WI38 (cell line): ENCODE results near the gene DECR2.

Experiments used
- H3K4me3 ChIP-seq: 2 replicates; pipeline ENCODE4 v1.5.1; 2011; ENCODE audit warnings: low read depth, mild to moderate bottlenecking, control low read depth, low read length
- TF ChIP-seq, protein P1 (sequence below): IDR thresholded peaks from 2 replicates; pipeline ENCODE4 v1.5.1; 2012; ENCODE audit warnings: low read depth, mild to moderate bottlenecking, control low read depth, low read length

Gene DECR2

DNA sequence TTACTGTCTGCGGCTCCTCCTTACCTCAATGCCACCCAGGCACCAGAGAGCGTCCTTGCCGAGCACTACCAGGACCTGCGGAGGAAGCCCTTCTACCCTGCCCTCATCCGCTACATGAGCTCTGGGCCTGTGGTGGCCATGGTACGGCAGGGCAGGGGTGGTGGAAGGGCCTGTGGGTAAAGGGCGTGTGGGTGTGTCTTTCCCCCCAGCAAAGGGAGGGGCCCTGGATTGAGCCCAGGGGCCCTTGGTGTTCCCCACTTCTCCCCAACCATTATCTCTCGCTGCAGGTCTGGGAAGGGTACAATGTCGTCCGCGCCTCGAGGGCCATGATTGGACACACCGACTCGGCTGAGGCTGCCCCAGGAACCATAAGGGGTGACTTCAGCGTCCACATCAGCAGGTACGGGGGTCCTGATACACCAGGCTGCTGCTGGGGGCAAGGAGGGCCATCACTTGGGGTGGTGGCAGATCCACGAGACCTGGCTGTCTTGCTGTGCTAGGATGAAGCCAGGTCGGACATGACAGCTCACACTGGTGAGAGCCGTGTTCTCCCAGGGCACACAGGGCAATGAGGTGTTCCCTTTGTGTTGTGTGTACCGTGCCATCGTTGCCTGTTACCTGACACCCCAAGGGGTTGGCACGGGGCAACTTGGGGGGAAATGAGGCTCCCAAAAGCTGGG, 2.2 kb upstream of the DECR2 start:
- TF ChIP-seq, protein P1, sequence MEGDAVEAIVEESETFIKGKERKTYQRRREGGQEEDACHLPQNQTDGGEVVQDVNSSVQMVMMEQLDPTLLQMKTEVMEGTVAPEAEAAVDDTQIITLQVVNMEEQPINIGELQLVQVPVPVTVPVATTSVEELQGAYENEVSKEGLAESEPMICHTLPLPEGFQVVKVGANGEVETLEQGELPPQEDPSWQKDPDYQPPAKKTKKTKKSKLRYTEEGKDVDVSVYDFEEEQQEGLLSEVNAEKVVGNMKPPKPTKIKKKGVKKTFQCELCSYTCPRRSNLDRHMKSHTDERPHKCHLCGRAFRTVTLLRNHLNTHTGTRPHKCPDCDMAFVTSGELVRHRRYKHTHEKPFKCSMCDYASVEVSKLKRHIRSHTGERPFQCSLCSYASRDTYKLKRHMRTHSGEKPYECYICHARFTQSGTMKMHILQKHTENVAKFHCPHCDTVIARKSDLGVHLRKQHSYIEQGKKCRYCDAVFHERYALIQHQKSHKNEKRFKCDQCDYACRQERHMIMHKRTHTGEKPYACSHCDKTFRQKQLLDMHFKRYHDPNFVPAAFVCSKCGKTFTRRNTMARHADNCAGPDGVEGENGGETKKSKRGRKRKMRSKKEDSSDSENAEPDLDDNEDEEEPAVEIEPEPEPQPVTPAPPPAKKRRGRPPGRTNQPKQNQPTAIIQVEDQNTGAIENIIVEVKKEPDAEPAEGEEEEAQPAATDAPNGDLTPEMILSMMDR, result no peak
- no peak overlapping the region for H3K4me3 ChIP-seq

DNA sequence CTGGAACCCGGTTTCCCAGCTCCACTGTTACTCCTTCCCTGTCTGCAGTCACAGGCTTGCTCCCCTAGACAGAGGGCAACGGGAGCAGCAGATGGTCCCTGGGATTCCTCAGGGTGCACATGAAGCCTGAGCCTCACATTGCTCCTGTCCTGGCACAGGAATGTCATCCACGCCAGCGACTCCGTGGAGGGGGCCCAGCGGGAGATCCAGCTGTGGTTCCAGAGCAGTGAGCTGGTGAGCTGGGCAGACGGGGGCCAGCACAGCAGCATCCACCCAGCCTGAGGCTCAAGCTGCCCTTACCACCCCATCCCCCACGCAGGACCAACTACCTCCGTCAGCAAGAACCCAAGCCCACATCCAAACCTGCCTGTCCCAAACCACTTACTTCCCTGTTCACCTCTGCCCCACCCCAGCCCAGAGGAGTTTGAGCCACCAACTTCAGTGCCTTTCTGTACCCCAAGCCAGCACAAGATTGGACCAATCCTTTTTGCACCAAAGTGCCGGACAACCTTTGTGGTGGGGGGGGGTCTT, 1.6 kb upstream of the DECR2 start:
- TF ChIP-seq, protein P1, result no peak
- H3K4me3 ChIP-seq, result peak overlapping the region; percentile 81

DNA sequence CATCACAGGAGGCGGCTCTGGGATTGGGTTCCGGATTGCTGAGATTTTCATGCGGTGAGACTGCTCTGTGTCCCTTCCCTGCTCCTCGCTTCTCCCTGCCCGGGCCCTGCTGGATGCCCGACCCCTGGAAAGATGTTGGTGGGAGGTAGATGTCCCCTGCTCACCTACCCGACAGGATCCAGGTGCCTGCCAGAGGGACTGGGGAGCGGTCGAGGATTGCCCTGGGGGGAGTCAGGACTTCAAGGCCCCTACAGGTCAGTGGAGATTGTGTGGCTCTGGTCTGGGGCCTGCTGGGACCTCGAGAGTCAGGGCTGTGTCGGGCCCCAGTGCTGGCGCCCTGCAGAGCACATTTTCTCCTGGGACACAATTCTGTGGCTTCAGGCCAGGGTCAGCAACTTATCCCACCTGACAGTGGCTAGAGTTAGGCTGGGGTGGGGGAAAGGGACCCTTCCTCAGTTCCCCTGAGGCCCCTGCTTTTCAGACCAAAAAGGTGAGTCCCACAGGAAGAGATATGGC, 3.3 kb downstream of the DECR2 start:
- no peak overlapping the region for H3K4me3 ChIP-seq
- TF ChIP-seq, protein P1, result no peak

DNA sequence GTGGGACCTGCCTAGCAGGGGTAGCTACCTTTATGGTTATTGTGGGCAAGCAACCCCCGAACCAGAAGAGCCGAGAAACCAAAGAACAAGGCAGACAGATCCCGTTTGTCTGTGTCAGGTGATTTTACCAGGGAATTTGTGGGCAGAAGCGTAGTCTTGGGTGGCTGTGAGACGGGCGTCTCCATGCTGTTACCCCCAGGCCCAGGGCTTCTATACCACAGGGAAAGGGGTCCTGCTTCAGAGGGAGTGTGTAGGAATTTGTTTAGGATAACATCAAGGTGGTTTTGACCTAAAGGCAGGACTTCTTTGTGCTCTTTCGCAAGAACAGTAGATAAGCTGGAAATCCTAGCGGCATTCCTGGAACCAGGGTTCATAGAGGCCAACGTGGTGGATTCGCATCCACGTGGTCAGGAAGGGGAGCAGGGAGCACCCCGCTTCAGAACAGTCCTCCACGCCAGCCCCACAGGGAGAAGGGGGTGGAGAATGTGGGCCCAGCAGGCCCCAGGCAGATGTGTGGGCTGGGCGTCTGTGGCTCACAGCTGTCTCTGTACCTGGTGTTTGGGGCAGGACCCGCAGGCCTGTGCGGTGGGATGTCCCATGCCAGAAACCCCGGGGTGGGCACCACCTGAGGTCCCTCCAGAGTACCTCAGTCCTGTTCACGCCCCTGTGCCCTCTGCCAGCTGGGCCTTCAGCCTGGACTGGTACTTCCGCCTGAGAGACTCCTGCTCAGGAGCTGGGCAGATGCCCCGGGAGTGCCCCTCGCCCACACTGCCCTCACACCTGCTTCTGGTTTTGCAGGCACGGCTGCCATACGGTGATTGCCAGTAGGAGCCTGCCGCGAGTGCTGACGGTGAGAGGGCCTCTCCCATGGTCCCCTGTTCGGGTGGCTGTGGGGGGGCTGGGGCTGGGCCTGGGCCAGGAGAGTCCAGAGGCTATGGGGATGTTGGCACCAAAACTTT, 4.1 kb downstream of the DECR2 start:
- TF ChIP-seq, protein P1, result no peak
- no peak overlapping the region for H3K4me3 ChIP-seq

DNA sequence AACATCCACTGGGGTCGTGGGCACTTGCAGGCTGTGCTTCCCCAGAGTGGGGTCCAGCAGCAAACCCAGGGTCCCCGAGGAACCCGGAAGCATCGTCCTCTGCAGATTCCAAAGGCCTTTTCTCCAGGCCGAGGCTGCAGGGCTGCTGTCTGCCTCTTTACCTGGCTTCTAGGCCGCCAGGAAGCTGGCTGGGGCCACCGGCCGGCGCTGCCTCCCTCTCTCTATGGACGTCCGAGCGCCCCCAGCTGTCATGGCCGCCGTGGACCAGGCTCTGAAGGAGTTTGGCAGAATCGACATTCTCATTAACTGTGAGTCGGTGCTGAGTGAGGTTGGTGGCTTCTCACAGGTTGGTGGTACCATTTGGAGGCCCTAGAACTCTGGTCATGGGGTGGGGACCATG, 5.6 kb downstream of the DECR2 start:
- TF ChIP-seq, protein P1, result no peak
- H3K4me3 ChIP-seq, result no peak overlapping the region

DNA sequence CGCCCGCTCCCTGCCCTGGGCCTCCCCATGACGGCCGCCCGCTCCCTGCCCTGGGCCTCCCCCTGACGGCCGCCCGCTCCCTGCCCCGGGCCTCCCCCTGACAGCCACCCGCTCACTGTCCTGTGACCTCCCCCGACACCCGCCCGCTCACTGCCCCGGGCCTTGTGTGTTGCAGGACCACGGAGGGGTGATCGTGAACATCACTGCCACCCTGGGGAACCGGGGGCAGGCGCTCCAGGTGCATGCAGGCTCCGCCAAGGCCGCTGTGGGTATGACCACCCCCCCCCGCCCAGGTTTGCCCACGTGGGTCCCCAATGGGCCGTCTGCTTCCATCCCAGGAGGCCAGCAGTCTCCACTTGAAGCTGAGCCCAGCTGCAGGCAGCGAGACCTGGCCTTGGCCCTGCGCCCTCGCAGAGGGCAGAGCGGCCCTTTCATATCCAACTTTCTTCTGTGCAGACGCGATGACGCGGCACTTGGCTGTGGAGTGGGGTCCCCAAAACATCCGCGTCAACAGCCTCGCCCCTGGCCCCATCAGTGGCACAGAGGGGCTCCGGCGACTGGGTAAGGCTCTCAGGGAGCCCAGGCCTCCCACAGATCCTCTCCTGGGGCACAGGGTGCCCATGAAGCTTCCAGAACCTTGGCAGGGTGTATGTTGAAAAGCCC, 9.0 kb downstream of the DECR2 start:
- H3K4me3 ChIP-seq, result no peak overlapping the region
- TF ChIP-seq, protein P1, result no peak
